A204.1 (cell line): ENCODE results near the gene TOMM34.

Experiments
- FAIRE-seq: peaks from 2 replicates; lab custom pipeline; 2012; peaks lifted over from hg19 to GRCh38; lab: Jason Lieb, UNC

TOMM34 gene

GRCh38 chr20:44962483-44962882 is 2.3 kb upstream of the TOMM34 start:
- no peak for FAIRE-seq

- FAIRE-seq: no peak
Observed at GRCh38 chr20:44961870-44962267, 1.7 kb upstream of the TOMM34 start.

- no peak for FAIRE-seq
Observed at GRCh38 chr20:44961011-44961869, 1.0 kb upstream of the TOMM34 start.

- FAIRE-seq: no peak
Observed at GRCh38 chr20:44959638-44960102, 527 bp downstream of the TOMM34 start.

GRCh38 chr20:44959082-44959637 is 1.0 kb downstream of the TOMM34 start:
- no peak for FAIRE-seq

- FAIRE-seq: no peak
Observed at GRCh38 chr20:44958276-44958675, 1.9 kb downstream of the TOMM34 start.

- no peak for FAIRE-seq
Observed at GRCh38 chr20:44956410-44956809, 3.8 kb downstream of the TOMM34 start.

GRCh38 chr20:44955270-44955669 is 4.9 kb downstream of the TOMM34 start:
- FAIRE-seq: no peak

GRCh38 chr20:44954211-44954610 is 6.0 kb downstream of the TOMM34 start:
- FAIRE-seq: no peak

GRCh38 chr20:44952731-44953130 is 7.5 kb downstream of the TOMM34 start:
- no peak for FAIRE-seq

- no peak for FAIRE-seq
Observed at GRCh38 chr20:44950368-44950767, 9.8 kb downstream of the TOMM34 start.

GRCh38 chr20:44948513-44948912 is 11.7 kb downstream of the TOMM34 start:
- no peak for FAIRE-seq

- FAIRE-seq: no peak
Observed at GRCh38 chr20:44948107-44948506, 12.1 kb downstream of the TOMM34 start.

GRCh38 chr20:44946271-44946852 is 13.8 kb downstream of the TOMM34 start:
- no peak for FAIRE-seq

GRCh38 chr20:44945261-44945660 is 14.9 kb downstream of the TOMM34 start:
- FAIRE-seq: no peak

GRCh38 chr20:44943828-44944227 is 16.4 kb downstream of the TOMM34 start:
- FAIRE-seq: no peak

- FAIRE-seq: no peak
Observed at GRCh38 chr20:44942264-44942973, 17.8 kb downstream of the TOMM34 start.

- FAIRE-seq: no peak
Observed at GRCh38 chr20:44941120-44941691, 19.0 kb downstream of the TOMM34 start.

GRCh38 chr20:44938637-44939036 is 21.6 kb downstream of the TOMM34 start:
- no peak for FAIRE-seq

GRCh38 chr20:44936510-44936909 is 23.7 kb downstream of the TOMM34 start:
- no peak for FAIRE-seq

GRCh38 chr20:44932916-44933315 is 27.3 kb downstream of the TOMM34 start:
- no peak for FAIRE-seq

- no peak for FAIRE-seq
Observed at GRCh38 chr20:44931911-44932310, 28.3 kb downstream of the TOMM34 start.
